Activated B cell treated with CpG ODN at 0.5 μM for 24 hours (primary cell): Measurements from ENCODE around the gene MINDY3. TPM values are rescaled to one million over a fixed set of nuclear protein-coding genes. Genes with fewer than 3 reads are reported as not detected.

Source experiments
- ATAC-seq: fragments of 200-7000 bp; cut with Tn5 transposase; one replicate; pipeline ENCODE4 v1.10.0; 2021; ENCODE audit warnings: low read depth, mild to moderate bottlenecking, moderate library complexity
- CTCF ChIA-PET: fragments of 350-600 bp; sonication (Branson Sonifier 250); formaldehyde crosslinking; loops from one replicate; lab custom pipeline; 2021; ENCODE audit warnings: antibody characterized with exemption; lab: Charles Lee
- POLR2A ChIA-PET: fragments of 350-600 bp; sonication (Branson Sonifier 250); formaldehyde crosslinking; loops from one replicate; lab custom pipeline; 2021; ENCODE audit warnings: antibody characterized with exemption; lab: Charles Lee
- DNase-seq: peaks from one replicate; pipeline ENCODE4 v3.0.0; 2022
- H3K27ac Mint-ChIP-seq: one replicate; pipeline ENCODE4 v1.8.0; 2020; ENCODE audit warnings: mixed read lengths
- H3K27me3 Mint-ChIP-seq: one replicate; pipeline ENCODE4 v1.8.0; 2021; ENCODE audit warnings: mixed read lengths
- H3K36me3 Mint-ChIP-seq: one replicate; pipeline ENCODE4 v1.8.0; 2021; ENCODE audit warnings: low read depth, mixed read lengths
- H3K4me1 Mint-ChIP-seq: one replicate; pipeline ENCODE4 v1.8.0; 2021; ENCODE audit warnings: mixed read lengths
- H3K4me3 Mint-ChIP-seq: one replicate; pipeline ENCODE4 v1.8.0; 2020; ENCODE audit warnings: mild to moderate bottlenecking, mixed read lengths
- H3K9me3 Mint-ChIP-seq: one replicate; pipeline ENCODE4 v1.8.0; 2020; ENCODE audit warnings: mixed read lengths
- CTCF ChIP-seq: fragments of 200-600 bp; IDR thresholded peaks from one replicate; pipeline ENCODE4 v1.8.0; 2022; ENCODE audit warnings: antibody characterized with exemption, mild to moderate bottlenecking
- intact Hi-C: fragments of 100-400 bp; cut with micrococcal nuclease; formaldehyde crosslinking; loops from one replicate; pipeline ENCODE4 v1.15.1; 2024
- total RNA-seq: library from RNA; stranded (reverse); gene quantifications from 2 replicates; pipeline ENCODE4 v1.2.3, GENCODE V29; 2022

Gene MINDY3
- total RNA-seq, result 23.2 and 23.4 TPM in 2 replicates

- Mint-ChIP-seq H3K4me1 (peaks cover 39% of the 10 kb centered on the region), H3K27me3 (peaks cover 16% of the 10 kb centered on the region), H3K36me3 (peaks cover 15% of the 10 kb centered on the region), H3K9me3 (no peaks in the 10 kb centered on the region), H3K4me3 (peak within 1 kb of the TSS; percentile 99), H3K27ac (peak within 1 kb of the TSS; percentile 92)
- ATAC-seq, result peak; percentile 92
- no peak for TF ChIP-seq CTCF
- ChIA-PET POLR2A (interaction anchor here (1.3 to 1.8 kb wide), 2 partner anchors 577 to 957 kb away, joined by 8 to 18 read pairs; partner anchors contain the start of genes PTER and RSU1), CTCF (interaction anchor here (0.9 kb wide), 1 partner anchor 42 kb away, joined by 3 read pairs; no protein-coding TSS in a partner anchor)
- intact Hi-C loops, result loop anchor here (1.0 to 2.0 kb wide), 3 partner anchors 577 to 1341 kb away; partner anchors contain the start of genes PTER, RSU1 and TRDMT1
- DNase-seq, result peak; percentile 76
Observed at GRCh38 chr10:15859906-15860691, at the start of gene MINDY3. Gene MINDY3, minus strand, starts transcription at chr10:15860507. Its CDS starts 208 bp downstream, at chr10:15860299.

DNA sequence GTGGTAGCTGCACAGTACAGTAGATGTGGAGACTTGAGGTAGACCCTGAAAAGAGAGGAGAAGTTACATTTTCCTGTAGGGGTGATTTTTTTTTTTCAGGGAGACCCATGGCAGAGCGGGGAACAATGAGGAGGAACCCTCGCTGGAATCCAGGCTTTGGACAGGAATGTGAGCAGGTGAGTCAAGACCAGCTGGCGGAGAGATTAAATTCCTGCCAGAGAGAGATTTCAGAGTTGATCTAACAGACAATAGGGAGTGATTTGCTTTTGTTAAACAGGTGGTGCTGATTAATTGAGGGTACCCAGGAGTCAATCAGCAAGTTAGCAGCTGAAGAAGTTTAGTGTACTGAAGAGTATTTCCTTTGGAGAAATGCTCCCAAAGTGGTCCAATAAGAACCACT is 41.6 kb upstream of the MINDY3 start:
- TF ChIP-seq CTCF, result no peak
- no peak for ATAC-seq
- ChIA-PET CTCF (interaction anchor here (0.7 to 1.8 kb wide), 8 partner anchors 9 to 907 kb away, joined by 3 to 6 read pairs (median 4); partner anchors contain the start of gene MINDY3), POLR2A (no interaction called here)
- no peak overlapping the region for H3K4me3 Mint-ChIP-seq
- intact Hi-C loops, result loop anchor here (1.0 kb wide), 1 partner anchor 875 kb away; no protein-coding TSS in a partner anchor
- H3K27ac Mint-ChIP-seq, result no peak overlapping the region
- no peaks in the 10 kb centered on the region for H3K36me3 Mint-ChIP-seq
- H3K4me1 Mint-ChIP-seq, result no peaks in the 10 kb centered on the region
- H3K9me3 Mint-ChIP-seq, result no peaks in the 10 kb centered on the region
- H3K27me3 Mint-ChIP-seq, result peaks cover 6% of the 10 kb centered on the region
- DNase-seq, result no peak

- ChIA-PET POLR2A (no interaction called here), CTCF (no interaction called here)
- Mint-ChIP-seq H3K27ac (no peak overlapping the region), H3K9me3 (no peaks in the 10 kb centered on the region), H3K4me1 (no peaks in the 10 kb centered on the region), H3K4me3 (no peak overlapping the region), H3K36me3 (no peaks in the 10 kb centered on the region), H3K27me3 (peaks cover 19% of the 10 kb centered on the region)
- no peak for ATAC-seq
- no peak for TF ChIP-seq CTCF
- intact Hi-C loops, result no loop called here
- no peak for DNase-seq
Observed at GRCh38 chr10:15898046-15898445, 37.7 kb upstream of the MINDY3 start.

DNA sequence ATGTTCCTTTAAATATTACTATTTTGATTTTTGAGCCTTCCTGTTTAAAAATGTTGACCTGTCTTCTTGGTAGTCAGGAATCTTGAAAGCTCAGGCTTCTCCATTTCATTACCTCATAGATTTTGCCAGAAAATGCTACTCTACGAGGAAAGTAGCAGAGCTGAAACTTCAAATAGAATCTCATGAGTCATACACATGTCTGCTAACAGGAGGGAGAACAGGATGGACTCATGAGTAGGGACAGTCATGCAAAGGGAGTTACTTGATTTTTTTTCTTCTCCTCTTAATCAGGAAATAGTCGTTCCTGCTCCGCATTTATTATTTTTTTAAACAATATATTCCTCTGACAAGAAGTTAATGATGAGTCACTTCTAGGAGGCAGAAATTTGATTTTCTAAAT is 37.0 kb upstream of the MINDY3 start:
- POLR2A ChIA-PET, result no interaction called here
- no peak for TF ChIP-seq CTCF
- Mint-ChIP-seq H3K9me3 (no peaks in the 10 kb centered on the region), H3K27me3 (peaks cover 19% of the 10 kb centered on the region), H3K4me3 (no peak overlapping the region), H3K36me3 (no peaks in the 10 kb centered on the region), H3K27ac (no peak overlapping the region), H3K4me1 (no peaks in the 10 kb centered on the region)
- DNase-seq (no peak), ATAC-seq (no peak)
- intact Hi-C loops, result no loop called here
- CTCF ChIA-PET, result no interaction called here

DNA sequence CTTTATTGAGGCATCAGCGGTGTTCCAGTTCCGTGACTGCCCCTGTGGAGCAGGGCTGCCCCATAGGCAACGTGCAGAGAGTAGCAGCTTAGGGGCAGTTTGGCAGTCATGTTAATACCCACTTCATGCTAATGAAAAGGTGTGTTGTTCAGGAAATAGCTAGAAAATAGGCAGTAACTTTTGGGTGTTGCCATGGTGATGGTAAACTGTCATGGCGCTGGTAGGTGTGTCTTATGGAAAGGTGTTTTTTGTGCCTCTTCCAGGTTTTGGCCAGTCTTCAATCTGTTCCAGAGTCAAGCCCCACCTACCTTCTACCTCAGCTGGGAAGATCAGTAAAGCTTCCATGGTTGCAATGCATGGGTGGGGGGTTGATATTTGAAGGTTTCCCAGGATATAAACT is 36.3 kb upstream of the MINDY3 start:
- no peak overlapping the region for H3K4me3 Mint-ChIP-seq
- no peak overlapping the region for H3K27ac Mint-ChIP-seq
- no peak for TF ChIP-seq CTCF
- DNase-seq, result no peak
- intact Hi-C loops, result no loop called here
- H3K9me3 Mint-ChIP-seq, result no peaks in the 10 kb centered on the region
- H3K27me3 Mint-ChIP-seq, result peaks cover 19% of the 10 kb centered on the region
- POLR2A ChIA-PET, result no interaction called here
- no peaks in the 10 kb centered on the region for H3K4me1 Mint-ChIP-seq
- CTCF ChIA-PET, result no interaction called here
- no peaks in the 10 kb centered on the region for H3K36me3 Mint-ChIP-seq
- no peak for ATAC-seq
